GM20431 (cell line): ENCODE data around the gene CLCN3.
"Not testable (repeated sequence)": the region's sequence is repeated elsewhere in the genome, so short reads cannot be mapped to it uniquely, and the experiment has no call there.

Source experiments
- in situ Hi-C: fragments of 300-500 bp; cut with MseI, MboI; formaldehyde crosslinking; loops from one replicate; pipeline ENCODE4 v1.15.0; 2020; ENCODE audit warnings: low sequenced_read_pairs; ENCODE audit not compliant: unreplicated experiment

CLCN3 gene

DNA sequence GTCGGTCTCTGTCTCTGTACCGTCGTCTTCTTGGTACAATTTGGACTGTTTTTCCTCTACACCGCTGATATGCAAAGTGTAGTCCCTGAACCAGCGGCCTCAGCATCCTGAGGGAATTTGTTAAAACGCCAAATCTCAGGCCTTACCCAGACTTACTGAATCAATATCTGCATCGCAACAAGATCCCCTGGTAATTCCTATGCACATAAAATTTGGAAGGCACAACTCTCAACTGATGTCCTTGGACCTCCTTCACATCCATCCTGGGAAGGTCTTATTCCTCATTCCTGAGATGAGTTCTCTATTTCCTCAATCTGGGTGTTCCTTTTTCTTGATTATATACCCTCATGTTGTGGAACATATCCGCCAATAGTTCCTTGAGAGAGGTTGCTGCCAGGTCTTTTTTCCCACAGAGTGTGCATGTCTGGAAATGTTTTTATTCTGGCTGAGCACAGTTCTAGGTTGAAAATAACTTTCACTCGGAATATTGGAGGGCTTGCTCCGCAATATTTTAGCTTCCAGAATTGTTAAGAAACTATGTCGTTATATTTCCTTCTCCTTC is 138.1 kb downstream of the CLCN3 start:
- in situ Hi-C loops = no loop called here

DNA sequence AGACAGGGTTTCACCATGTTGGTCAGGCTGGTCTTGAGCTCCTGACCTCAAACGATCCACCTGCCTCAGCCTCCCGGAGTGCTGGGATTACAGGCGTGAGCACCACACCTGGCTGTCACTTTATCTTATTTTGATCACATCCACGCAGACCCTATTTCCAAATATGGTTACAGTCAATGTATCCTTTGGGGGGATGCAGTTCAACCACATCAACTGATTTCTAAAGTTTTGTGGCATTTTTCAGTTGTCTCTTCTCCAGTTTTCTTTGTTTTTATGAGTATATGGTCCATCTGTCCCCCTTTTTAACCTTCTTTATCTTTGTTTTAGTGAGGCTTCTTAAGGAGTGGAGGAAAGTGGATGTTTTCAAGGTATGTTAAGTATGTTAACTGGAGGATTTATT is 141.5 kb downstream of the CLCN3 start:
- in situ Hi-C loops = no loop called here

DNA sequence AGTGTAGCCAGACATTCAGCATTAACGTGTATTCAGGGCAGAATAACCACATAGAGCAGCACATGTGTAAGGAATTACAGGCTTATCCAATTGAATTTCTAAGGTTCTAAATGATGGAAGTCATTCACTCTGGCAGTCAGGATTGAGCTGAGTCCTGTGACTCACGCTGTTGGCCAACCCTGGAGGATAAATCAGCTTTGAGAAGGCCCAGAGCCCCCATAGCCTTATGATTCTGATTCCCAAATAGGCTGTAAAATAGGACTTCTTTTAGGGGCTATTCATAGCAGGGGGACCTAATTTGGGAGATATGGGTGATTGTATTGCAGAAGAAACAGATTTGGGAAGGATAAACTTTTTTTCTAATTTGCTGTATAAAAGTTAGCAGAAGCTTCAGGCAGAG is 145.5 kb downstream of the CLCN3 start:
- in situ Hi-C loops = no loop called here

DNA sequence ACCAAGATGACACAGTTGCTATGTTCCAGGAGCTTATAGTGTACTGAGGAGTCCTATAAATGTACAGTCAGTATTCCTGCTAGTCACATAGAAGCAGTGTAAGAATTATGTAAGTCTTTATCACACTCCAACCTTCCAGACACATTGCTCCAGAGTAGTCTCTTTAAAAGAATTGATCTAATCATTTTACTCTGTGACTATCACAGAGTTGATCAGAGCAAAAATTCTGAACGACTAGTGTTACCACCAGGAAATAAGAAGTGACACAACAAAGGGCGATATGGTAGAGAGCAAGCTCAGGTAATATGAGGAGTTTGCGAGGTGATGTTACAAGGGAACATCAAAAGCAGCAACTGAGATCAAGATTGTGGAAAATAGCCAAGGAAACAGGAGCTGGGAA is 146.4 kb downstream of the CLCN3 start:
- in situ Hi-C loops = no loop called here

DNA sequence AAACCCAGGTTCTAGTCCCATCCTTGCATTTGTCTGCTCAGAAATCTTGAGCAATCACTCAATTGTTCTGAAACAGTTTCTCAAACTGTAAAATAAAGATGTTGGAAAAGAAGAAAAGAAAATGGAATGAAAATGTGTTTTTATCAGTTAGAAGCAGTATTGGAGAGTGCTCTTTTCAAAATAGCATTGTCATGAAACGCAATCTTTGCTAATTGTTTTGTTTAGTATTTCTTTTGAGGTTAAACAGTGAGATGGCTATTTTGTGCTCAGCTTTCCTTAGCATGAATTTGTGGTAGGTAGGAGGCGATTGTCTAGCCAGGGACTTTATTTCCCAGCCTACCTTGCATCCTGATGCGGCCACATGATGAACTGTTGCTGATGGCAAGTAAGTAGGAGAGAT is 148.0 kb downstream of the CLCN3 start:
- in situ Hi-C loops = no loop called here

DNA sequence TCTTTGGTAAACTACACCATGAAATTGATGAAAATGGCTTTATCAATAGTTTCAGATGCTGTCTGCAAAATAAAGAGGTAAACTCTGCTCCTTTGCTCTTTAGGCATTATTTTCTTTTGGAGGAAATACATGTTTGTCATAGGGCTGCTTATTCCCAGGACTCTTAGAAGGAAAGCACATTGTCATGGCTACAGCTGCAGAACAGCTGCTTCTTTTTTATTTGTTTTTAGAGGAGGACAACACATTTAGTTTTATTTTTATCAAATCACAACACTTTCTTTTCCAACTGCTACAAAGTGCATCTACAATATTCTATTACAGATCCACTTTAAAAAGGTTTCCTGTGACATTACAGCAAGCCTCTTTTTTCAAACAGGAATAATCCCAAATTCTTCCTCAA is 150.0 kb downstream of the CLCN3 start:
- in situ Hi-C loops = no loop called here

DNA sequence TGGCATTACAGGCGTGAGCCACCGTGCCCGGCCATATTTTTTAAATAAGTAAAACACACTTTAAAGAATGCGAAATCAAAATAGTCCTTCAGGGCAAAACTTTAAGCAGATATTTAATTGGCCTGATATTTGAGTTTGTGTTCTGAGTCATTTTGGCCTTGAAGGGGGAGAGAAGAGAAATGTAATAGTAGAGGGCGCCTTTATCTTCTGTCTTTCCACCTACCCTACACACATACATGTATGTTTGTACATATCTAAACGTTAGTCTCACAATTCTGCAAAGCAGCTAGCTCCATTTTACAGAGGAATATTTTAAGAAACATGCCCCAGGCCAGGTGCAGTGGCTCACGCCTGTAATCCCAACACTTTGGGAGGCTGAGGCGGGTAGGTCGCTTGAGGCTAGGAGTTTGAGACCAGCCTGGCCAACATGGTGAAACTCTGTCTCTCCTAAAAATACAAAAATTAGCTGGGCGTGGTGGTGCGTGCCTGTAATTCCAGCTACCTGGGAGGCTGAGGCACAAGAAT is 151.2 kb downstream of the CLCN3 start:
- in situ Hi-C loops = not testable (repeated sequence)
